H1 (cell line): ENCODE measurements around the gene SIPA1L3. TPM values are rescaled to one million over a fixed set of nuclear protein-coding genes. Genes with fewer than 3 reads are reported as not detected.

Experiments used
- POLR2A ChIP-seq, 2 experiments: IDR thresholded peaks; 1 replicate in 1 of 2; 2 replicates in 1 of 2; pipeline ENCODE4 v1.6.1; 2011; ENCODE audit warnings: low read depth in 2 of 2, low read length in 2 of 2, mild to moderate bottlenecking in 2 of 2; ENCODE audit errors: control extremely low read depth in 1 of 2
- polyA plus RNA-seq, 7 experiments: library from polyadenylated mRNA; depleted of rRNA in 3 of 7; stranded (reverse) in 5 of 7; unstranded in 2 of 7; fragments of >200 nt in 5 of 7; fragments of 200-250 nt in 2 of 7; gene quantifications; 1 replicate in 5 of 7; 2 replicates in 1 of 7; 4 replicates in 1 of 7; pipeline versions ENCODE4 v1.2.1 to v1.2.3, GENCODE V29; 2011 to 2013; ENCODE audit warnings: missing spikeins in 2 of 7, mixed read lengths in 2 of 7
- total RNA-seq: library from RNA; stranded (reverse); fragmentation: NEBNext Ultra II Directional; extraction: Animal tissue kit (Norgen Biotek cat#: 25700); gene quantifications from 2 replicates; pipeline ENCODE4 v1.2.1, GENCODE V29; 2021

Gene SIPA1L3
- total and polyA plus RNA-seq, 2 of the 8 experiments (the other 6 are each of a cell fraction or from before 2014, with no cell fraction given) = 15.0 to 54.9 TPM

GRCh38 chr19:38015216-38015615 is 108.2 kb downstream of the SIPA1L3 start (continued):
- no peak for TF ChIP-seq POLR2A (IDR thresholded peaks at IDR 0.05; ENCODE audit: control extremely low read depth in 1 of 2, low read depth in 2 of 2, low read length in 2 of 2)
